Loucy (cell line): ENCODE data around the gene TEX47.

Experiments used
- H2AFZ ChIP-seq: fragments of 200-600 bp; sonication (generic); 2 replicates; pipeline ENCODE4 v1.6.0; 2016; ENCODE audit warnings: antibody characterized with exemption, mild to moderate bottlenecking, low read length, moderate library complexity
- H3F3A ChIP-seq: fragments of 200-600 bp; 2 replicates; pipeline ENCODE4 v1.6.0; 2016; ENCODE audit warnings: antibody characterized with exemption, low read depth, mild to moderate bottlenecking
- H3K27me3 ChIP-seq: fragments of 200-600 bp; sonication (generic); 2 replicates; pipeline ENCODE4 v1.6.1; 2014; ENCODE audit warnings: low read length, mild to moderate bottlenecking; ENCODE audit not compliant: insufficient read depth, poor library complexity, severe bottlenecking
- H3K36me3 ChIP-seq: fragments of 200-600 bp; sonication (generic); 2 replicates; pipeline ENCODE4 v1.6.1; 2016; ENCODE audit warnings: low read length; ENCODE audit not compliant: insufficient read depth
- H3K4me1 ChIP-seq: fragments of 200-600 bp; sonication (generic); 2 replicates; pipeline ENCODE4 v1.5.1; 2014; ENCODE audit warnings: low read length, mild to moderate bottlenecking; ENCODE audit not compliant: insufficient read depth, poor library complexity, severe bottlenecking
- H3K4me2 ChIP-seq: fragments of 200-600 bp; sonication (generic); 2 replicates; pipeline ENCODE4 v1.6.0; 2014; ENCODE audit warnings: antibody characterized with exemption, low read length, low read depth, mild to moderate bottlenecking; ENCODE audit not compliant: poor library complexity, severe bottlenecking
- H3K4me3 ChIP-seq: fragments of 200-600 bp; sonication (generic); 2 replicates; pipeline ENCODE4 v1.5.1; 2014; ENCODE audit warnings: low read length, mild to moderate bottlenecking, mixed read lengths; ENCODE audit not compliant: poor library complexity, severe bottlenecking
- H3K79me2 ChIP-seq: fragments of 200-600 bp; sonication (generic); 2 replicates; pipeline ENCODE4 v1.6.1; 2014; ENCODE audit warnings: low read length; ENCODE audit not compliant: insufficient read depth
- H3K9ac ChIP-seq: fragments of 200-600 bp; sonication (generic); 2 replicates; pipeline ENCODE4 v1.6.0; 2014; ENCODE audit warnings: mild to moderate bottlenecking, low read depth, low read length, moderate library complexity; ENCODE audit not compliant: poor library complexity, severe bottlenecking
- H3K9me2 ChIP-seq: fragments of 200-600 bp; sonication (generic); replicated peaks from 2 replicates; pipeline ENCODE4 v1.6.1; 2016; ENCODE audit warnings: low read depth, low read length, mixed read lengths
- H3K9me3 ChIP-seq: fragments of 200-600 bp; sonication (generic); 2 replicates; pipeline ENCODE4 v1.6.1; 2014; ENCODE audit warnings: mild to moderate bottlenecking, antibody characterized with exemption, low read length, low read depth; ENCODE audit not compliant: insufficient read depth
- H4K20me1 ChIP-seq: fragments of 200-600 bp; sonication (generic); 2 replicates; pipeline ENCODE4 v1.6.0; 2014; ENCODE audit warnings: antibody characterized with exemption, low read length, mild to moderate bottlenecking; ENCODE audit not compliant: insufficient read depth, poor library complexity, severe bottlenecking
- CTCF ChIP-seq: fragments of 200-600 bp; sonication (generic); conservative IDR thresholded peaks from 2 replicates; pipeline ENCODE4 v1.5.1; 2014; ENCODE audit warnings: mild to moderate bottlenecking, antibody characterized with exemption, low read length
- EZH2phosphoT487 ChIP-seq: fragments of 200-600 bp; IDR thresholded peaks from 2 replicates; pipeline ENCODE4 v1.6.1; 2018; ENCODE audit warnings: antibody characterized with exemption, mild to moderate bottlenecking, moderate library complexity, borderline replicate concordance

TEX47 gene

DNA sequence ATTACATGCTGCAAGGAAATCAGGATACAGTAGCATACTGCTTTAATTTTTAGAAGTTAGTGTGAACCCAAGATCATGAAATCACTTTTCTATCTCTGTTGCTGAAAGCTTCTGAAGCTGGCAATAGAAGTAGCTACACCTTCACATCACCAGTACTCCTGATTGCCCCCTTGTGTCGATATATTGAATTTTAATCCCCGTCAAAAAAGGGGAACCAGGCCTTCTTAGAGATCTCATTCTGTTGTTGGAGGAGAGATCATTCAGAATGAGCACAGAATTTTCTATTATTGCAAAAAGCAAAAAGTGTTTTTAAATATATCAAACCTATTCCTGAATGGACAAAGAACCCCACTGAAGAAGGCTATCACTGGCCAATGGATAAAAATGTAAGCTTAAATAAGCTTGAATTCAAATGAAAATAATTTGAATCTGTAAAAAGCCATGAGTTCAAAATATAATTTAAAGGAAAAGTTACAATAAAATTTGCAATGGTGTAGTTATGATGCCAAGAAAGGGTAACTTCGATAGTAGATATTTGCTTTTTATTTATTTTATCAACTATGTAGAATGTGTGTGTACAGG, 39.7 kb upstream of the TEX47 start:
- no peaks in the 10 kb centered on the region for H3F3A ChIP-seq
- no peaks in the 10 kb centered on the region for H3K79me2 ChIP-seq
- TF ChIP-seq CTCF = peak; percentile 65
- no peak for TF ChIP-seq EZH2phosphoT487
- H3K4me3 ChIP-seq = no peak overlapping the region
- no peaks in the 10 kb centered on the region for H3K4me1 ChIP-seq
- no peaks in the 10 kb centered on the region for H3K9me2 ChIP-seq
- no peak overlapping the region for H2AFZ ChIP-seq
- no peaks in the 10 kb centered on the region for H4K20me1 ChIP-seq
- H3K4me2 ChIP-seq = no peak overlapping the region
- H3K27me3 ChIP-seq = no peaks in the 10 kb centered on the region
- no peaks in the 10 kb centered on the region for H3K36me3 ChIP-seq
- H3K9me3 ChIP-seq = no peaks in the 10 kb centered on the region
- no peak overlapping the region for H3K9ac ChIP-seq

DNA sequence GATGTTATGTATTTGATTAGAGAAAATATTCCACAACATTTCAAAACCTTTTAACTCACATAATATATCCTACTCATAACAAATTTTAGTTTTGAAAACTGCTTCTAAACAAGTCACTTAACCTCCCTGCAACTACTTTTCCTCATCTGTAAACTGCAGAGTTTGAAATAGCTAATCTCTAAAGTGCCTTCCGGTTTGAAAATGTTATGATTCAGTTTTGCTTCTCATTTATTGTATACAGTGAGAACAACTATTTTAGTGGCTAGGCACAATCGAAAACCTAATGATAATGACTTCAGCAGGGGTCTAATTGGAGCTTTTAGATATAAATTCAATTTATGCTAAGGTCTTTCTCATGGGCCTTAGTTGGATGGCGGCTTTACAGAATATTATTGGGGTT, 30.7 kb upstream of the TEX47 start:
- Histone ChIP-seq H3K4me2 (no peak overlapping the region), H2AFZ (no peak overlapping the region), H3K9ac (no peak overlapping the region), H3K27me3 (no peaks in the 10 kb centered on the region), H3K9me3 (no peaks in the 10 kb centered on the region), H3K4me3 (no peak overlapping the region), H4K20me1 (no peaks in the 10 kb centered on the region), H3K79me2 (no peaks in the 10 kb centered on the region), H3K4me1 (no peaks in the 10 kb centered on the region), H3K36me3 (no peaks in the 10 kb centered on the region), H3F3A (no peaks in the 10 kb centered on the region), H3K9me2 (no peaks in the 10 kb centered on the region)
- TF ChIP-seq CTCF (no peak), EZH2phosphoT487 (no peak)

DNA sequence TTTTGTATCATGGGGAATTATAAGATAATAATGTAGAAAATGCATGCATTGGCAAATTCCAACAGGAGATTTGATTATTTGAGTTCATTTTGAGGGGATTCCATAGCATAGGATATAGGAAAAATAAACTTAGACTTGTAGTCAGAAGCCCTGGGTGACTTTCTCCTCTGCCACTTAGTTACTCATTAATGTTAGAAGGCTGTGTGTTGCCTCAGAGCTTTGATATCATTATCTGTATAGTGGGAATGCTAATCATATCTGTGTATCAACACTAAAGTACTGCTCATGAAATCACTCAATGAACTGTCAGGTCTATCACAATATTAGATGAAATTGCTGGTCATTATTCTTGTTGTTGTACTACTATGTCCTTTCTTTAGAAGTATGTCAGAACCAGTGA, 23.0 kb upstream of the TEX47 start:
- H3F3A ChIP-seq = no peaks in the 10 kb centered on the region
- H3K36me3 ChIP-seq = no peaks in the 10 kb centered on the region
- H3K4me2 ChIP-seq = no peak overlapping the region
- no peaks in the 10 kb centered on the region for H3K9me2 ChIP-seq
- no peaks in the 10 kb centered on the region for H4K20me1 ChIP-seq
- no peak overlapping the region for H3K9ac ChIP-seq
- no peaks in the 10 kb centered on the region for H3K9me3 ChIP-seq
- no peak overlapping the region for H2AFZ ChIP-seq
- no peaks in the 10 kb centered on the region for H3K4me1 ChIP-seq
- no peak for TF ChIP-seq CTCF
- TF ChIP-seq EZH2phosphoT487 = no peak
- H3K4me3 ChIP-seq = no peak overlapping the region
- no peaks in the 10 kb centered on the region for H3K79me2 ChIP-seq
- no peaks in the 10 kb centered on the region for H3K27me3 ChIP-seq
